Measurements from ENCODE around the gene TSC2. TPM values are rescaled to one million over a fixed set of nuclear protein-coding genes. Genes with fewer than 3 reads are reported as not detected.

TSC2 gene
- total RNA-seq, 1 donor from 2014 or later, result 67.9 TPM

DNA sequence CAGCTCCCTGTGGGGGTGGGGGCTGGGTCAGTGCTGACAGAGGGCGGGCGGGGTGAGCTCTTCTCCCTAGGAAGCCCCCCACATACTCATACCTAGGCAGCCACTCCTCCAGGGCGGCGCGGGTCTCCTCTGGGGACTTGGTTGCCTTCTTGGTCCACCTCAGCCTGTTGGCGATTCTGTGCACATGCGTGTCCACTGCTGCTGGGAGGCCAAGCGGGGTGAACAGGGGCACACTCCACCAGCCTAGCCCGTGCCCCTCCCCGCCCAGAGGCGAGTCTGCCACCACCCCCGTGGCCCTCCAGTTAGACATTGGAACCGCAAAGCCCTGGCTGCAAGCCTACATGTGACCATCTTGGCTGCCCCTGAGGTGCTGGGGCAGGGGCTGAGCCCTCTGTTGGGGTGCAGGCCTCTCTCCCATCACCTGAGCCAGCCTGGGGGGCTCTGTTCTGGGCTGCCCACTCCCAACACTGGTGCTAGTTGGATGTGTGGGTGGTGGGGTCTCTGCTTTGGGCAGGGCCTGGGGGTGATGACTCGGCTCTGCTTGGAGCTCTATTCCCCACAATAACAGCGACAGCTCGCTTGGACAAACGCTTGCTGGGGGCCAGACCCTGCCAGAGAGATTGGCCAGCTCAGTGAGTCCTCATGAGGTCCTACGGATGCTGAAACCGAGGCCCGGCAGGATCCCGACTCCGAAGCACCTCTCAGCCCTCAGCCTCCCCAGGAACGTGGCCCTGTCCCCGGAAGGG lies 7.6 kb upstream of the TSC2 start:
- no peaks in the 10 kb centered on the region for H3K36me3 ChIP-seq (ENCODE audit: control insufficient read depth, insufficient read depth, low read length)
- H3K4me3 ChIP-seq (ENCODE audit: low read depth, low read length), result no peak overlapping the region
- TF ChIP-seq, protein P1, sequence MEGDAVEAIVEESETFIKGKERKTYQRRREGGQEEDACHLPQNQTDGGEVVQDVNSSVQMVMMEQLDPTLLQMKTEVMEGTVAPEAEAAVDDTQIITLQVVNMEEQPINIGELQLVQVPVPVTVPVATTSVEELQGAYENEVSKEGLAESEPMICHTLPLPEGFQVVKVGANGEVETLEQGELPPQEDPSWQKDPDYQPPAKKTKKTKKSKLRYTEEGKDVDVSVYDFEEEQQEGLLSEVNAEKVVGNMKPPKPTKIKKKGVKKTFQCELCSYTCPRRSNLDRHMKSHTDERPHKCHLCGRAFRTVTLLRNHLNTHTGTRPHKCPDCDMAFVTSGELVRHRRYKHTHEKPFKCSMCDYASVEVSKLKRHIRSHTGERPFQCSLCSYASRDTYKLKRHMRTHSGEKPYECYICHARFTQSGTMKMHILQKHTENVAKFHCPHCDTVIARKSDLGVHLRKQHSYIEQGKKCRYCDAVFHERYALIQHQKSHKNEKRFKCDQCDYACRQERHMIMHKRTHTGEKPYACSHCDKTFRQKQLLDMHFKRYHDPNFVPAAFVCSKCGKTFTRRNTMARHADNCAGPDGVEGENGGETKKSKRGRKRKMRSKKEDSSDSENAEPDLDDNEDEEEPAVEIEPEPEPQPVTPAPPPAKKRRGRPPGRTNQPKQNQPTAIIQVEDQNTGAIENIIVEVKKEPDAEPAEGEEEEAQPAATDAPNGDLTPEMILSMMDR (IDR thresholded peaks at IDR 0.05; ENCODE audit: insufficient read depth, low read length, poor library complexity, severe bottlenecking), result no peak
- no peaks in the 10 kb centered on the region for H3K27me3 ChIP-seq (ENCODE audit: control insufficient read depth, insufficient read depth, low read length)
- no peak for DNase-seq (ENCODE audit: low read depth)

DNA sequence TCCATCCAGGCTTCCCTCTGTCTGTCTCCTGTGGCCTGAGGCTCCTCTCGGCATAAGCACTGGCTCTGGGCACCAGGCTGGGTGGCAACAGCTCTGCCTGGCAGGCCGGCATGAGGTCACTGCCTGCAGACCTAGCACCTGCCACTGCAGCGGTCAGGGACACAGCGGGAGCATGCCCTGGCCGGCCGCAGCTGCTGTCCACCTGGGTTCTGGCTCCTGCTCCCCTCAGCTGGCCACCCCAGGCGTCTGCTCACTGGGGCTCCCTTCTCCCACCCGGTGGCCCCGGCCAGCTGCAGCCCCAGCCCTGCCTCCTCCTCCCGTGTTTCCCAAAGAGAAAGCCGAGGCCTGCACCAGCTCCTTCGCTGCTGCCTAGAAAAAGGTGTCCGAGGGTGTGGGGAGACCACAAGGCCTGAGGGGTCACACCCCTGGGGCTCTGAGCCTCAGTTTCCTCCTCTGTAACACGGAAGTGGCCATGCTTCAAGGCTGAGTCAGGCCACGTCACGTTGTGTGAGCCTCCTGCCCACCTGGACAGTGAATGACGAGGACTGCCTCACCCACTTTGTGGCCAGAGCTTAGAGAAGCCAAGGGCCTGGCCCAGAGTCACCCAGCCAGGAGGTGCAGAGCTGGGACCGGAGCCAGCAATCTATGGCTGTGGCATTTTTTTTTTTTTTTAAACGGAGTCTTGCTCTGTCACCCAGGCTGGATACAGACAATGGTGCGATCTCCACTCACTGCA lies 6.8 kb upstream of the TSC2 start:
- no peak overlapping the region for H3K4me3 ChIP-seq (ENCODE audit: low read depth, low read length)
- H3K27me3 ChIP-seq (ENCODE audit: control insufficient read depth, insufficient read depth, low read length), result no peaks in the 10 kb centered on the region
- TF ChIP-seq, protein P1 (IDR thresholded peaks at IDR 0.05; ENCODE audit: insufficient read depth, low read length, poor library complexity, severe bottlenecking), result no peak
- H3K36me3 ChIP-seq (ENCODE audit: control insufficient read depth, insufficient read depth, low read length), result no peaks in the 10 kb centered on the region
- DNase-seq (ENCODE audit: low read depth), result no peak

DNA sequence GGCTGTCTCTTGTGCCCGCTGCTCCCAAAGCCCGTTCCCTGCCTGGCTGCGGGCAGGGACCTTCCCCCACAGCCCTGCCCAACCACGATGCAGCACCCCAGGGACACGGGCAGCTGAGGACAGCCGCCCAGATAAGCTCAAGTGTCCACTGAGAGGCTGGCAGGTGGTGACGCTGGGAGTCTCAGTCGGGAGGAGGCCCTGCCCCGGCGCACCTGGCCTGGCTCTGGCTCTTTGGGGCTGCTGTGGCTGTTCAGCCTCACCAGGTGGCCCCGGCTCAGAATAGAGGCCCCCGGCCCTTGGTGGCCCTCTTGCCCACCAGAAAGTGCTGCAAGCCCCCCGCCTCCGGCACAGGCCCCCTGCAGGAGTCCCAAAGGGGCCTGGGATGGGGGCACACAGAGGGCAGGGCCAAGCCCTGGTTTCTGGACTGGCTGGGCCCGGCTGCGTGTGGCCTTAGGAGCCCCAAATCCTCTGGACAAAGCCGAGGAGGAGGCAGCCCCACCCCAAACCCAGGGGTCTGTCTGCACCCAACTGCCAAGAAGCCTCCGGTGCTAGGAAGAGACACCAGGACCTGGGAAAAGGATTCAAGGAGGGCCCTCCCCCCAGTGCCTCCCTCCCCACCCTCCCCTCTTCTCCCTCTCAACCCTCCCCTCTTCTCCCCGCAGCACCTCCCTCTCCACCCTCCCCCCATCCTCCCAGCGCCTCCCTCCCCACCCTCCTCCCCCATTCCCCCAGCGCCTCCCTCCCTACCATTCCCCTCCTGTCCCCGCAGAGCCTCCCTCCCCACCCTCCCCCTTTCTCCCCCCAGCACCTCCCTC lies 5.4 kb upstream of the TSC2 start:
- DNase-seq (ENCODE audit: low read depth), result no peak
- TF ChIP-seq, protein P1 (IDR thresholded peaks at IDR 0.05; ENCODE audit: insufficient read depth, low read length, poor library complexity, severe bottlenecking), result no peak
- H3K4me3 ChIP-seq (ENCODE audit: low read depth, low read length), result no peak overlapping the region

DNA sequence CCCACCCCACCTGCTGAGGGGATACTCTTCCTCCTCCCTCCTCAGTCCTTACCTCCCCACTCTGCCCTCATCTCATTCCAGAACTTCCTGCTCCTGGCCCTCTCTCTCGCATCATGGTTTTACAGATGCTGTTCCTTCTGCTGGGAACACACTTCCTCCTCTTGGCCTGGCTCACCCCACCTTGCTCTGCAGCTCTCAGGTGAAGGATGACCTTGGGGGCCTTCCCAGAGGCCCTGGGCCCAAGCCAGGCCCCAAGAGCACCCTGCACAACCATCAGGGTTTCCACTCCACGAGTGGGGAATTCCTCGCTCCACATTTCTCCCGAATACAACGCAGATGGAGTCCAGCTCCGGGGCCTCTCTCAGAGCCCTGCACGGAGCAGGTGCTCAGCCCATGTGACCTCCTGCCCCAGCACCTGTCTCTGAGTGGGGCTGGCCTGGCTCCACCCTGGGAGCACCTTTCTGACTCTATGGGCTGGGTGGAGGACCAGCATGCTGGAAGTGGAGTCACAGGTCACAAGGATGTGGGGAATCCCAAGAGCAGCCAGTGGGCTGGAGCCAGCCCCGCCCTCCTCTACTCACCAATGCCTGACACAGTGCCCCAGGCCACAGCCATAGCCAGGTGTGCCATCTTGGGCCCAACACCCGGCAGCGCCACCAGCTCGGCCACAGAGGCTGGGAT lies 4.7 kb upstream of the TSC2 start:
- Histone ChIP-seq H3K27me3 (ENCODE audit: control insufficient read depth, insufficient read depth, low read length) (no peaks in the 10 kb centered on the region), H3K4me3 (ENCODE audit: low read depth, low read length) (no peak overlapping the region), H3K36me3 (ENCODE audit: control insufficient read depth, insufficient read depth, low read length) (no peaks in the 10 kb centered on the region)
- no peak for DNase-seq (ENCODE audit: low read depth)
- TF ChIP-seq, protein P1 (IDR thresholded peaks at IDR 0.05; ENCODE audit: insufficient read depth, low read length, poor library complexity, severe bottlenecking), result no peak

More for the DNA sequence above, 5.4 kb upstream of the TSC2 start:
- Histone ChIP-seq H3K36me3 (ENCODE audit: control insufficient read depth, insufficient read depth, low read length) (no peaks in the 10 kb centered on the region), H3K27me3 (ENCODE audit: control insufficient read depth, insufficient read depth, low read length) (no peaks in the 10 kb centered on the region)

DNA sequence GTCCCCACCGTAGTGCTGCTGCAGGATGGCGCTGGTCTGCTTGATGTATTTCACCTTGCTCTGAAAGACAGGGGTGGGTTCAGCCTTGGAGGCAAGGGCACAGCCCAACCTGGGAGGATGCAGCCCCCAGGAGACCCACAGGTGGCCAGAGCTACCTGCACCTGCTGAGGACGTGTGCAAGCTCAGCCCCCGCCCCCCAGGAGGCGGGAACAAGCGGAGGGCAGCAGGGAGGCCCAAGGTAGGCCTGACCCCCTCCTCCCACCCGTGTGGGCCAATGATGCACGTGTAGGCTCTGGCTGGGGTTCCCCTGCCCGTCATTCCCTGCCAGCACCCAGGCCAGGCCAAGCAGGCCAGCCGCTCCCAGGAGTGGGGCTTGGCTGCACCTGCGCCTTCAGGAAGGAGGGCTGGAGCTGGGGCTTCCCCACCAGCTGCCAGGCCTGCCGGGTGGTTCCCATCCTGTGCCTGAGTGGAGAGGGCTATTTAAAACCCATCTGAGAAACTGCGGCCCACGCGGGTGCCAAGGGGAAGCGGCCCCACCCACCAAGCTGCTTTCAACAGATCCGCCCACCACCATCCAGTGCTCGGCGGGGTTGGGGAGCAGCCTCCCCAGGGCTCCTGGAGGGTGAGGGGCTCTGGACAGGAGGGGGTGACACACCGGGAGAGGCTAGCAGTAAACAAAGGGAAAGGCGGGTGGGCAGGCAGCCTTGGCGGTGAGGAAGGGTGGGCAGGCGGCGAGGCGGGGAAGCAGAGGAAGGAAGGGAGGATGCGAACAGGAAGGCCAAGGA lies 3.9 kb upstream of the TSC2 start:
- Histone ChIP-seq H3K36me3 (ENCODE audit: control insufficient read depth, insufficient read depth, low read length) (no peaks in the 10 kb centered on the region), H3K27me3 (ENCODE audit: control insufficient read depth, insufficient read depth, low read length) (no peaks in the 10 kb centered on the region), H3K4me3 (ENCODE audit: low read depth, low read length) (no peak overlapping the region)
- DNase-seq (ENCODE audit: low read depth), result no peak
- TF ChIP-seq, protein P1 (IDR thresholded peaks at IDR 0.05; ENCODE audit: insufficient read depth, low read length, poor library complexity, severe bottlenecking), result no peak

All from kidney epithelial cell (primary cell).